Measurements from ENCODE around the gene MARF1.
"Not testable (repeated sequence)": the region's sequence is repeated elsewhere in the genome, so short reads cannot be mapped to it uniquely, and the experiment has no call there.

MARF1 gene

DNA sequence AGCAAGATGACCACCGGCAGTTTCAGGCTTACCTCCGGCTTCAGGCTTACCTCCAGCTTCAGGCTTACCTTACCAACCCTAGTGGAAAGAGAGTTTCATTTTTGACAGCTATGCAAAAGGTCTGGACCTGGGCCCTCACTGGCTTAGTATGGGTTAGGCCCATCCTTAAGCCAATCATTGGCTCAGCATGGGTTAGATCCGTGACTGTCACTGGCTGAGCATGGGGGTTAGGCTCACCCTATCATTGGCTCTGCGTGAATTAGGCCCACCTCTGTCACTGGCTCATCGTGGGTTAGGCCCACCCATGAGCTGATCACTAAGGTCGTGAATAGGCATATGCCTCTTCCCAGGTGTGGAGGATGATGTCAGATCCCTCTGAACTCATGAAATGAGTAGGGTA lies 15.2 kb upstream of the MARF1 start:
- DNase-seq (ENCODE audit: low read depth) = no peak
- no peak overlapping the region for H3K4me3 ChIP-seq (ENCODE audit: low read depth, low read length)

- not testable (repeated sequence) for DNase-seq (ENCODE audit: low read depth); H3K4me3 ChIP-seq (ENCODE audit: low read depth, low read length)
These were observed 12.6 kb upstream of the MARF1 start for GRCh38 chr16:15655561-15655960.

- no peak for DNase-seq (ENCODE audit: low read depth)
- H3K4me3 ChIP-seq (ENCODE audit: low read depth, low read length) = no peak overlapping the region
These were observed 11.6 kb upstream of the MARF1 start for GRCh38 chr16:15654591-15654990.

- no peak overlapping the region for H3K4me3 ChIP-seq (ENCODE audit: low read depth, low read length)
- peak; percentile 80 for DNase-seq (ENCODE audit: low read depth)
These were observed 10.3 kb upstream of the MARF1 start for GRCh38 chr16:15653227-15653626.

- DNase-seq (ENCODE audit: low read depth) = no peak
- no peak overlapping the region for H3K4me3 ChIP-seq (ENCODE audit: low read depth, low read length)
These were observed 9.5 kb upstream of the MARF1 start for GRCh38 chr16:15652293-15653001.

GRCh38 chr16:15650698-15651171 lies 7.8 kb upstream of the MARF1 start:
- peak overlapping the region; percentile 79 for H3K4me3 ChIP-seq (ENCODE audit: low read depth, low read length)
- DNase-seq (ENCODE audit: low read depth) = no peak

- peak; percentile 55 for DNase-seq (ENCODE audit: low read depth)
- peak within 1 kb of the TSS; percentile 79 for H3K4me3 ChIP-seq (ENCODE audit: low read depth, low read length)
These were observed 7.2 kb upstream of the MARF1 start, which contains the start of gene NDE1 for GRCh38 chr16:15650019-15650697. Gene NDE1, plus strand, starts transcription at chr16:15650245. Its CDS starts 14,534 bp downstream, at chr16:15664779.

- DNase-seq (ENCODE audit: low read depth) = no peak
- peak overlapping the region; percentile 79 for H3K4me3 ChIP-seq (ENCODE audit: low read depth, low read length)
These were observed 6.7 kb upstream of the MARF1 start for GRCh38 chr16:15649727-15650018.

DNA sequence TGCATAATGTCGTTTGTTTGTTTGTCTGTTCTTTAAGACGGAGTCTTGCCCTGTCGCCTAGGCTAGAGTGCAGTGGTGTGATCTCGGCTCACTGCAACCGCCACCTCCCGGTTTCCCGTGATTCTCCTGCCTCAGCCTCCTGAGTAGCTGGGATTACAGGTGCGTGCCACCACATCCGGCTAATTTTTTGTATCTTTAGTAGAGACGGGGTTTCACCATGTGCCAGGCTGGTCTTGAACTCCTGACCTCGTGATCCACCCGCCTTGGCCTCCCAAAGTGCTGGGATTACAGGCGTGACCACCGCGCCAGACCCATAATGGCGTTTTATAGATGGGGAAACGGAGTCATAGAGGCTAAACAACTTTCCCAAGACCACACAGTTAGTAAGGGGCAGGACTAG lies 6.4 kb upstream of the MARF1 start:
- not testable (repeated sequence) for DNase-seq (ENCODE audit: low read depth)
- peak overlapping the region; percentile 79 for H3K4me3 ChIP-seq (ENCODE audit: low read depth, low read length)

GRCh38 chr16:15648135-15648730 lies 5.3 kb upstream of the MARF1 start:
- no peak for DNase-seq (ENCODE audit: low read depth)
- H3K4me3 ChIP-seq (ENCODE audit: low read depth, low read length) = no peak overlapping the region

DNA sequence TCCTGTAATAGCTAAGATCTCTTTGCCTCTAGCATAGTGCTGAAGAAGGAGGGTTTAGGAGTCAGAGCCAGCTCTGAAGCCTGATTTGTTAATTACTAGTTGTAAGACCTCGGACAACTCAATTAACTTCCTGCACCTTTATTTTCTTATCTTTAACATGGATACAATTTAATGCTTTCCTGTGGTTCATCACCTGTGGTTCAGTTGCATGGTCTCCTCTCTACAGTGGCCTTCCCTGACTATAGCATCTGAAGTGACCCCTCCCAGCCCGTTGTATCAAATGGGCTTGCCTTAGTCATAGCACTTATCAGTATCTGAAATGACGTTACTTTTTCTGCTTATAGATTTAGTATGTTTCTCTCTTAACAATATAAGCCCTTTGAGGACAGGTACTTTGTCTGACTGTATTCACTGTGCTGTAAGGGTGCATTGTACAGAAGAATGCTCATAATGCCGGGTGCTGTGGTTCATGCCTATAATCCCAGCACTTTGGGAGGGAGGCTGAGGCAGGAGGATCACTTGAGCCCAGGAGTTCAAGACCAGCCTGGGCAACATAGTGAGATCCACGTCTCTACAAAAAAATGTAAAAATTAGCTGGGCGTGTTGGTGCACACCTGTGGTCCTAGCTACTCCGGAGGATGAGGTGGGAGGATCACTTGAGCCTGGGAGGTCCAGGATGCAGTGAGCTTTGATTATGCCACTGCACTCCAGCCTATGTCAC lies 4.5 kb upstream of the MARF1 start:
- no peak for DNase-seq (ENCODE audit: low read depth)
- H3K4me3 ChIP-seq (ENCODE audit: low read depth, low read length) = no peak overlapping the region

DNA sequence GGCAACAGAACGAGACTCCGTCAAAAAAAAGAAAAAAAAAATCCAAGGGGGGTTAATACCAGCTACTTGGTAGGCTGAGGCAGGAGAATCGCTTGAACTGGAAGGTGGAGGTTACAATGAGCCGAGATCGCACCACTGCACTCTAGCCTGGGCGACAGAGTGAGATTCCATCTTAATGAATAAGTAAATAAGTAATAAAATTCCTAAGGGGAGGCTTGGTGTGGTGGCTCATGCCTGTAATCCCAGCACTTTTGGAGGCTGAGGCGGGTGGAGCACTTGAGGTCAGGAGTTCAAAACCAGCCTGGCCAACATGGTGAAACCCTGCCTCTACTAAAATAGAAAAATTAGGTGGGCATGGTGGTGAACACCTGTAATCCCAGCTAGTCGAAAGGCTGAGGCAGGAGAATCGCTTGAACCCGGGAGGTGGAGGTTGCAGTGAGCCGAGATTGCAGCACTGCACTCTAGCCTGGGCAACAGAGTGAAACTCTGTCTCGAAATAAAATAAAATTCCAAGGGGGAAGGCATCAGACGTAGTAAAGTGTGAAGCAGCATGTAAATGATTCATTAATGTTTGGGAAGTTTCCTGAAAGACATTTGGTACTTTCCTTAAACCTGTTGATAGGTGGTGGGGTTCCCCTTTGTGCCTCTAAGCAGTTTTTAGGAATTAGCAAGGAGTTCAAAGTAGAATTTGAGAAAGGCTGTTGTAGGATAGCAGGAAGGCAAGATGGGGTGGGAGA lies 3.8 kb upstream of the MARF1 start:
- DNase-seq (ENCODE audit: low read depth); H3K4me3 ChIP-seq (ENCODE audit: low read depth, low read length): not testable (repeated sequence)

DNA sequence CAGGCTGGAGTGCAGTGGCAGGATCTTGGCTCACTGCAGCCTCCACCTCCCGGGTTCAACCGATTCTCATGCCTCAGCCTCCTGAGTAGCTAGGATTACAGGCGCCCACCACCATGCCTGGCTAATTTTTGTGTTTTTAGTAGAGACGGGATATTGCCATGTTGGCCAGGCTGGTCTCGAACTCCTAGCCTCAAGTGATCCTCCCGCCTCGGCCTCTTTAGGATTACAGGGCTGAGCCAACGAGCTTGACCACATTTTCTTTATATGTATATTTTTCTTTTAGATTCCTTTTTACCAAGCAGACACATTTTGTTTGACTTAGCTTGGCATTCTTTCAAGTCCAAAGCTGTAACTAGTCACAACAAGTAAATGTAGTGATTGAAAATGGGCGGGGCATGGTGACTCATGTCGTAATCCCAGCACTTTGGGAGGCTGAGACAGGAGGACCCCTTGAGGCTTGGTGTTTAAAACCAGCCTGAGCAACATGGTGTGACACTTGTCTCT lies 2.1 kb upstream of the MARF1 start:
- H3K4me3 ChIP-seq (ENCODE audit: low read depth, low read length) = not testable (repeated sequence)
- peak; percentile 73 for DNase-seq (ENCODE audit: low read depth)

GRCh38 chr16:15644267-15644961 lies 1.5 kb upstream of the MARF1 start:
- no peak for DNase-seq (ENCODE audit: low read depth)
- H3K4me3 ChIP-seq (ENCODE audit: low read depth, low read length) = no peak overlapping the region

DNA sequence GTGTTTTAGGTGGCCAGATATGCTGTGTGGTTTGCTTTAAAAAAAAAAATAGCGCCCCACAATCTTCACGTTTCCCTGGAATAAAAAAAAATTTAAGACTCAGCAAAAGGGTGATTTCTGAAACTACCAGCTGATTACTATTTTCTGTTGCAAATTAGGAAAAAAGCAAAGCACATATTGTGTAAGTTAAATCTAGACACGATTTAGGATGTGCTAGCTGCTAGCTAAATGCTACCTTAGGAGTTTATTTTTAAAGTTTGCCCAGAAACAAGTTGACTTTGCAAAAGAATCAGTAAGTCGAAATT lies 944 bp upstream of the MARF1 start:
- DNase-seq (ENCODE audit: low read depth) = no peak
- H3K4me3 ChIP-seq (ENCODE audit: low read depth, low read length) = peak overlapping the region; percentile 69

DNA sequence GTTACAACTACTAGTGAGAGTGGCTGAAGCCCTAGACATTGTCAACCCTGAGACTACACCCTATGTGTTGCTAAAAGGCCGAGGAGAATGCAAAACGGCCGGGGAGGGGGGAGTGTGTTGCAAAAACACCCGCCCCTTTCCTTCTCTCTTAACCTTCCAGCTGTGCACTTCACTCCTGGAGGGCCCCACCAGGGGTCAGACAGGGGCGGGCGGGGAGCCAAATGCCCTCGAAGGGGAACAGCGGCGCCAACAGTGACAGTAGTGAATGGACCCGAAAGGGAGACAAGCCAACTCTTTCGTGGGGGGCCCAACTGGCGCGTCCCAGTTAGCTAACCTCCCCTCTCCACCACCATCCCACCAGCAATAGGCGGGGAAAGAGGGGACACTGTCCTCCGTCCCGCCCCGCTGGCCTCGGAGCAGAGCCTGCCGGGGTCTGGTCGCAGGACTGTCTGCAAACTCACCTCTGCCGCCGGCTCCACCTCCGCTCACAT lies 352 bp downstream of the MARF1 start:
- H3K4me3 ChIP-seq (ENCODE audit: low read depth, low read length) = peak overlapping the region; percentile 69
- DNase-seq (ENCODE audit: low read depth) = no peak

GRCh38 chr16:15641753-15642556 lies 999 bp downstream of the MARF1 start:
- H3K4me3 ChIP-seq (ENCODE audit: low read depth, low read length) = peak overlapping the region; percentile 69
- DNase-seq (ENCODE audit: low read depth) = no peak

GRCh38 chr16:15640966-15641365 lies 2.0 kb downstream of the MARF1 start:
- H3K4me3 ChIP-seq (ENCODE audit: low read depth, low read length) = no peak overlapping the region

More at GRCh38 chr16:15640966-15641365, 2.0 kb downstream of the MARF1 start:
- DNase-seq (ENCODE audit: low read depth) = no peak

All from skeletal muscle cell (primary cell).